ENCODE data around the gene USP17L18.
"Not testable (repeated sequence)": the region's sequence is repeated elsewhere in the genome, so short reads cannot be mapped to it uniquely, and the experiment has no call there.

USP17L18 gene, protein sequence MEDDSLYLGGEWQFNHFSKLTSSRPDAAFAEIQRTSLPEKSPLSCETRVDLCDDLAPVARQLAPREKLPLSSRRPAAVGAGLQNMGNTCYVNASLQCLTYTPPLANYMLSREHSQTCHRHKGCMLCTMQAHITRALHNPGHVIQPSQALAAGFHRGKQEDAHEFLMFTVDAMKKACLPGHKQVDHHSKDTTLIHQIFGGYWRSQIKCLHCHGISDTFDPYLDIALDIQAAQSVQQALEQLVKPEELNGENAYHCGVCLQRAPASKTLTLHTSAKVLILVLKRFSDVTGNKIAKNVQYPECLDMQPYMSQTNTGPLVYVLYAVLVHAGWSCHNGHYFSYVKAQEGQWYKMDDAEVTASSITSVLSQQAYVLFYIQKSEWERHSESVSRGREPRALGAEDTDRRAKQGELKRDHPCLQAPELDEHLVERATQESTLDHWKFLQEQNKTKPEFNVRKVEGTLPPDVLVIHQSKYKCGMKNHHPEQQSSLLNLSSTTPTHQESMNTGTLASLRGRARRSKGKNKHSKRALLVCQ

DNA sequence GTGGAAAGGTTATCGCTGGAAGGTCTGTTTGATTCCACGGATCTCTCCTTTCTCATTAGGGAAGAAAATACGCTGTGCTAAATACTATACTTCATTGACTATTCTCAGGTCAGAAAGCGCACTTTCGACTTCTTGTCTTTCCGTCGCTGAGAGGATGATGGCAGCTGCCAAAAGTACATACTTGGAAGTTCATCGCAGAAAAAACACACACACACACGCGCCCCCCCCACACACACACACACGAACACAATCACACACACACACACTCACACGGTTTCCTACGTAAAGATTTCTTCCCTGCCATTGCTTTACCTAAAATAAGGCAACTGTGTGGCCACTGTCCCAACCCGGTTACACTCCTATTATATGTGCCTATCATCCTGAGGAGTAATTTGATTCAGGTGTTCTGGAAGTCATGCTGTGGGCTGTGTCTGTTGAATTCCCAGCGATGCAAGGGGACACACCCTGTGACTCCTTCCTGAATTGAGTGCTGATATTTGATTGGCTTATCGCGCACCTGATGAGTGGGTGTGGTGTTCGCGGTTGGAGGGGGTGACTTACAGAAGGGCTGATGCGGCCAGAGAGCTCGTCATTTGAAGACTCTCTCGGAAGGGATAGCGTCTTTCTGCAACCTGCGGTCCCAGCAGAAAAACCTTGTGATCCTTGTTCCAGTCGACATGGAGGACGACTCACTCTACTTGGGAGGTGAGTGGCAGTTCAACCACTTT is at the start of gene USP17L18:
USP17L18 (plus strand) TSS at position 678 of the 728 bp plus-strand sequence; CDS start at position 678, 0 bp downstream.
- DNase-seq = not testable (repeated sequence)

DNA sequence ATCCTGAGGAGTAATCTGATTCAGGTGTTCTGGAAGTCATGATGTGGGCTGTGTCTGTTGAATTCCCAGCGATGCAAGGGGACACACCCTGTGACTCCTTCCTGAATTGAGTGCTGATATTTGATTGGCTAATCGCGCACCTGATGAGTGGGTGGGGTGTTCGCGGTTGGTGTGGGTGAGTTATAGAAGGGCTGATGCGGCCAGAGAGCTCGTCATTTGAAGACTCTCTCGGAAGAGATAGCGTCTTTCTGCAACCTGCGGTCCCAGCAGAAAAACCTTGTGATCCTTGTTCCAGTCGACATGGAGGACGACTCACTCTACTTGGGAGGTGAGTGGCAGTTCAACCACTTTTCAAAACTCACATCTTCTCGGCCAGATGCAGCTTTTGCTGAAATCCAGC is 38.1 kb upstream of the USP17L18 start, which contains the start of gene USP17L10:
USP17L10 (plus strand) TSS at position 301 of the 400 bp plus-strand sequence; CDS start at position 301, 0 bp downstream.
- not testable (repeated sequence) for DNase-seq

DNA sequence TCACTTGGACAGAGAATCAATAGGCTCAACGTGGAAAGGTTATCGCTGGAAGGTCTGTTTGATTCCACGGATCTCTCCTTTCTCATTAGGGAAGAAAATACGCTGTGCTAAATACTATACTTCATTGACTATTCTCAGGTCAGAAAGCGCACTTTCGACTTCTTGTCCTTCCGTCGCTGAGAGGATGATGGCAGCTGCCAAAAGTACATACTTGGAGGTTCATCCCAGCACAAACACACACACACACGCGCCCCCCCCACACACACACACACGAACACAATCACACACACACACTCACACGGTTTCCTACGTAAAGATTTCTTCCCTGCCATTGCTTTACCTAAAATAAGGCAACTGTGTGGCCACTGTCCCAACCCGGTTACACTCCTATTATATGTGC is 33.7 kb upstream of the USP17L18 start:
- not testable (repeated sequence) for DNase-seq

DNA sequence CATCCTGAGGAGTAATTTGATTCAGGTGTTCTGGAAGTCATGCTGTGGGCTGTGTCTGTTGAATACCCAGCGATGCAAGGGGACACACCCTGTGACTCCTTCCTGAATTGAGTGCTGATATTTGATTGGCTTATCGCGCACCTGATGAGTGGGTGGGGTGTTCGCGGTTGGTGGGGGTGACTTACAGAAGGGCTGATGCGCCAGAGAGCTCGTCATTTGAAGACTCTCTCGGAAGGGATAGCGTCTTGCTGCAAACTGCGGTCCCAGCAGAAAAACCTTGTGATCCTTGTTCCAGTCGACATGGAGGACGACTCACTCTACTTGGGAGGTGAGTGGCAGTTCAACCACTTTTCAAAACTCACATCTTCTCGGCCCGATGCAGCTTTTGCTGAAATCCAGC is 33.3 kb upstream of the USP17L18 start, which contains the start of gene USP17L11:
USP17L11 (plus strand) TSS at position 301 of the 400 bp plus-strand sequence; CDS start at position 301, 0 bp downstream.
- DNase-seq = not testable (repeated sequence)

DNA sequence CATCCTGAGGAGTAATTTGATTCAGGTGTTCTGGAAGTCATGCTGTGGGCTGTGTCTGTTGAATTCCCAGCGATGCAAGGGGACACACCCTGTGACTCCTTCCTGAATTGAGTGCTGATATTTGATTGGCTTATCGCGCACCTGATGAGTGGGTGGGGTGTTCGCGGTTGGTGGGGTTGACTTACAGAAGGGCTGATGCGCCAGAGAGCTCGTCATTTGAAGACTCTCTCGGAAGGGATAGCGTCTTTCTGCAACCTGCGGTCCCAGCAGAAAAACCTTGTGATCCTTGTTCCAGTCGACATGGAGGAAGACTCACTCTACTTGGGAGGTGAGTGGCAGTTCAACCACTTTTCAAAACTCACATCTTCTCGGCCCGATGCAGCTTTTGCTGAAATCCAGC is 28.6 kb upstream of the USP17L18 start, which contains the start of gene USP17L12:
USP17L12 (plus strand) TSS at position 301 of the 400 bp plus-strand sequence; CDS start at position 301, 0 bp downstream.
- not testable (repeated sequence) for DNase-seq

DNA sequence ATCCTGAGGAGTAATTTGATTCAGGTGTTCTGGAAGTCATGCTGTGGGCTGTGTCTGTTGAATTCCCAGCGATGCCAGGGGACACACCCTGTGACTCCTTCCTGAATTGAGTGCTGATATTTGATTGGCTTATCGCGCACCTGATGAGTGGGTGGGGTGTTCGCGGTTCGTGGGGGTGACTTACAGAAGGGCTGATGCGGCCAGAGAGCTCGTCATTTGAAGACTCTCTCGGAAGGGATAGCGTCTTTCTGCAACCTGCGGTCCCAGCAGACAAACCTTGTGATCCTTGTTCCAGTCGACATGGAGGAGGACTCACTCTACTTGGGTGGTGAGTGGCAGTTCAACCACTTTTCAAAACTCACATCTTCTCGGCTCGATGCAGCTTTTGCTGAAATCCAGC is 23.8 kb upstream of the USP17L18 start, which contains the start of gene USP17L13:
USP17L13 (plus strand) TSS at position 301 of the 400 bp plus-strand sequence; CDS start at position 301, 0 bp downstream.
- not testable (repeated sequence) for DNase-seq

DNA sequence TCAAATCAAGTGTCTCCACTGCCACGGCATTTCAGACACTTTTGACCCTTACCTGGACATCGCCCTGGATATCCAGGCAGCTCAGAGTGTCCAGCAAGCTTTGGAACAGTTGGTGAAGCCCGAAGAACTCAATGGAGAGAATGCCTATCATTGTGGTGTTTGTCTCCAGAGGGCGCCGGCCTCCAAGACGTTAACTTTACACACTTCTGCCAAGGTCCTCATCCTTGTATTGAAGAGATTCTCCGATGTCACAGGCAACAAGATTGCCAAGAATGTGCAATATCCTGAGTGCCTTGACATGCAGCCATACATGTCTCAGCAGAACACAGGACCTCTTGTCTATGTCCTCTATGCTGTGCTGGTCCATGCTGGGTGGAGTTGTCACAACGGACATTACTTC is 18.2 kb upstream of the USP17L18 start:
- DNase-seq = not testable (repeated sequence)

DNA sequence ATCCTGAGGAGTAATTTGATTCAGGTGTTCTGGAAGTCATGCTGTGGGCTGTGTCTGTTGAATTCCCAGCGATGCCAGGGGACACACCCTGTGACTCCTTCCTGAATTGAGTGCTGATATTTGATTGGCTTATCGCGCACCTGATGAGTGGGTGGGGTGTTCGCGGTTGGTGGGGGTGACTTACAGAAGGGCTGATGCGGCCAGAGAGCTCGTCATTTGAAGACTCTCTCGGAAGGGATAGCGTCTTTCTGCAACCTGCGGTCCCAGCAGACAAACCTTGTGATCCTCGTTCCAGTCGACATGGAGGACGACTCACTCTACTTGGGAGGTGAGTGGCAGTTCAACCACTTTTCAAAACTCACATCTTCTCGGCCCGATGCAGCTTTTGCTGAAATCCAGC is 14.3 kb upstream of the USP17L18 start, which contains the start of gene USP17L15:
USP17L15 (plus strand) TSS at position 301 of the 400 bp plus-strand sequence; CDS start at position 301, 0 bp downstream.
- DNase-seq = not testable (repeated sequence)

DNA sequence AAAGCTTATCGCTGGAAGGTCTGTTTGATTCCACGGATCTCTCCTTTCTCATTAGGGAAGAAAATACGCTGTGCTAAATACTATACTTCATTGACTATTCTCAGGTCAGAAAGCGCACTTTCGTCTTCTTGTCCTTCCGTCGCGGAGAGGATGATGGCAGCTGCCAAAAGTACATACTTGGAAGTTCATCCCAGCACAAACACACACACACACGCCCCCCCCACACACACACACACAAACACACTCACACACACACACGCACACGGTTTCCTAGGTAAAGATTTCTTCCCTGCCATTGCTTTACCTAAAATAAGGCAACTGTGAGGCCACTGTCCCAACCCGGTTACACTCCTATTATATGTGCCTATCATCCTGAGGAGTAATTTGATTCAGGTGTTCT is 10.0 kb upstream of the USP17L18 start:
- DNase-seq = not testable (repeated sequence)

DNA sequence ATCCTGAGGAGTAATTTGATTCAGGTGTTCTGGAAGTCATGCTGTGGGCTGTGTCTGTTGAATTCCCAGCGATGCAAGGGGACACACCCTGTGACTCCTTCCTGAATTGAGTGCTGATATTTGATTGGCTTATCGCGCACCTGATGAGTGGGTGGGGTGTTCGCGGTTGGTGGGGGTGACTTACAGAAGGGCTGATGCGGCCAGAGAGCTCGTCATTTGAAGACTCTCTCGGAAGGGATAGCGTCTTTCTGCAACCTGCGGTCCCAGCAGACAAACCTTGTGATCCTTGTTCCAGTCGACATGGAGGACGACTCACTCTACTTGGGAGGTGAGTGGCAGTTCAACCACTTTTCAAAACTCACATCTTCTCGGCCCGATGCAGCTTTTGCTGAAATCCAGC is 4.9 kb upstream of the USP17L18 start, which contains the start of gene USP17L17:
USP17L17 (plus strand) TSS at position 301 of the 400 bp plus-strand sequence; CDS start at position 301, 0 bp downstream.
- DNase-seq = not testable (repeated sequence)

DNA sequence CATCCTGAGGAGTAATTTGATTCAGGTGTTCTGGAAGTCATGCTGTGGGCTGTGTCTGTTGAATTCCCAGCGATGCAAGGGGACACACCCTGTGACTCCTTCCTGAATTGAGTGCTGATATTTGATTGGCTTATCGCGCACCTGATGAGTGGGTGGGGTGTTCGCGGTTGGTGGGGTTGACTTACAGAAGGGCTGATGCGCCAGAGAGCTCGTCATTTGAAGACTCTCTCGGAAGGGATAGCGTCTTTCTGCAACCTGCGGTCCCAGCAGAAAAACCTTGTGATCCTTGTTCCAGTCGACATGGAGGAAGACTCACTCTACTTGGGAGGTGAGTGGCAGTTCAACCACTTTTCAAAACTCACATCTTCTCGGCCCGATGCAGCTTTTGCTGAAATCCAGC is 4.6 kb downstream of the USP17L18 start, which contains the start of gene USP17L19:
USP17L19 (plus strand) TSS at position 301 of the 400 bp plus-strand sequence; CDS start at position 301, 0 bp downstream.
- not testable (repeated sequence) for DNase-seq

DNA sequence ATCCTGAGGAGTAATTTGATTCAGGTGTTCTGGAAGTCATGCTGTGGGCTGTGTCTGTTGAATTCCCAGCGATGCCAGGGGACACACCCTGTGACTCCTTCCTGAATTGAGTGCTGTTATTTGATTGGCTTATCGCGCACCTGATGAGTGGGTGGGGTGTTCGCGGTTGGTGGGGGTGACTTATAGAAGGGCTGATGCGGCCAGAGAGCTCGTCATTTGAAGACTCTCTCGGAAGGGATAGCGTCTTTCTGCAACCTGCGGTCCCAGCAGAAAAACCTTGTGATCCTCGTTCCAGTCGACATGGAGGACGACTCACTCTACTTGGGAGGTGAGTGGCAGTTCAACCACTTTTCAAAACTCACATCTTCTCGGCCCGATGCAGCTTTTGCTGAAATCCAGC is 9.4 kb downstream of the USP17L18 start, which contains the start of gene USP17L20:
USP17L20 (plus strand) TSS at position 301 of the 400 bp plus-strand sequence; CDS start at position 301, 0 bp downstream.
- DNase-seq = not testable (repeated sequence)

DNA sequence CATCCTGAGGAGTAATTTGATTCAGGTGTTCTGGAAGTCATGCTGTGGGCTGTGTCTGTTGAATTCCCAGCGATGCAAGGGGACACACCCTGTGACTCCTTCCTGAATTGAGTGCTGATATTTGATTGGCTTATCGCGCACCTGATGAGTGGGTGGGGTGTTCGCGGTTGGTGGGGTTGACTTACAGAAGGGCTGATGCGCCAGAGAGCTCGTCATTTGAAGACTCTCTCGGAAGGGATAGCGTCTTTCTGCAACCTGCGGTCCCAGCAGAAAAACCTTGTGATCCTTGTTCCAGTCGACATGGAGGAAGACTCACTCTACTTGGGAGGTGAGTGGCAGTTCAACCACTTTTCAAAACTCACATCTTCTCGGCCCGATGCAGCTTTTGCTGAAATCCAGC is 14.1 kb downstream of the USP17L18 start, which contains the start of gene USP17L21:
USP17L21 (plus strand) TSS at position 301 of the 400 bp plus-strand sequence; CDS start at position 301, 0 bp downstream.
- DNase-seq = not testable (repeated sequence)

DNA sequence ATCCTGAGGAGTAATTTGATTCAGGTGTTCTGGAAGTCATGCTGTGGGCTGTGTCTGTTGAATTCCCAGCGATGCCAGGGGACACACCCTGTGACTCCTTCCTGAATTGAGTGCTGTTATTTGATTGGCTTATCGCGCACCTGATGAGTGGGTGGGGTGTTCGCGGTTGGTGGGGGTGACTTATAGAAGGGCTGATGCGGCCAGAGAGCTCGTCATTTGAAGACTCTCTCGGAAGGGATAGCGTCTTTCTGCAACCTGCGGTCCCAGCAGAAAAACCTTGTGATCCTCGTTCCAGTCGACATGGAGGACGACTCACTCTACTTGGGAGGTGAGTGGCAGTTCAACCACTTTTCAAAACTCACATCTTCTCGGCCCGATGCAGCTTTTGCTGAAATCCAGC is 18.9 kb downstream of the USP17L18 start, which contains the start of gene USP17L22:
USP17L22 (plus strand) TSS at position 301 of the 400 bp plus-strand sequence; CDS start at position 301, 0 bp downstream.
- DNase-seq = not testable (repeated sequence)

DNA sequence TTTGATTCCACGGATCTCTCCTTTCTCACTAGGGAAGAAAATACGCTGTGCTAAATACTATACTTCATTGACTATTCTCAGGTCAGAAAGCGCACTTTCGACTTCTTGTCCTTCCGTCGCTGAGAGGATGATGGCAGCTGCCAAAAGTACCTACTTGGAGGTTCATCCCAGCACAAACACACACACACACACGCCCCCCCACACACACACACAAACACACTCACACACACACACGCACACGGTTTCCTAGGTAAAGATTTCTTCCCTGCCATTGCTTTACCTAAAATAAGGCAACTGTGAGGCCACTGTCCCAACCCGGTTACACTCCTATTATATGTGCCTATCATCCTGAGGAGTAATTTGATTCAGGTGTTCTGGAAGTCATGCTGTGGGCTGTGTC is 23.3 kb downstream of the USP17L18 start:
- DNase-seq = not testable (repeated sequence)

Measured in GF-D8 (cell line).